IMR-90 (cell line): ENCODE data around the gene WDR1. TPM values are rescaled to one million over a fixed set of nuclear protein-coding genes. Genes with fewer than 3 reads are reported as not detected.

Experiments
- ATAC-seq: fragments of 200-7000 bp; cut with Tn5 transposase; 2 replicates; pipeline ENCODE4 v1.9.1; 2020; ENCODE audit warnings: low read depth, mild to moderate bottlenecking, moderate library complexity
- BruUV-seq: library from RNA; stranded (reverse); fragments of 400-500 nt; replicated peaks from 2 replicates; lab custom pipeline; 2021; lab: Mats Ljungman, UMichigan
- CTCF ChIA-PET: fragments of 300-600 bp; formaldehyde crosslinking; extraction: SDS; loops from one replicate; lab custom pipeline; 2021; ENCODE audit warnings: antibody characterized with exemption; lab: Yijun Ruan, JAX
- POLR2A ChIA-PET: fragments of 300-600 bp; sonication (Branson Sonifier 250); formaldehyde crosslinking; loops from one replicate; lab custom pipeline; 2022; ENCODE audit warnings: antibody characterized with exemption; ENCODE audit not compliant: unreplicated experiment; lab: Charles Lee
- DNase-seq: peaks from one replicate; pipeline ENCODE4 v3.0.0; 2013
- H2AFZ ChIP-seq: replicated peaks from 2 replicates; pipeline ENCODE3; 2013; ENCODE audit warnings: low read length, mild to moderate bottlenecking; ENCODE audit not compliant: poor library complexity
- H2AK5ac ChIP-seq: 2 replicates; pipeline ENCODE4 v1.6.1; 2013; ENCODE audit warnings: low read depth, low read length, inconsistent platforms
- H2AK9ac ChIP-seq: replicated peaks from 2 replicates; pipeline ENCODE3; 2013; ENCODE audit warnings: mild to moderate bottlenecking, low read depth, low read length, moderate library complexity; ENCODE audit not compliant: poor library complexity
- H2BK120ac ChIP-seq: 2 replicates; pipeline ENCODE4 v1.6.1; 2013; ENCODE audit warnings: low read depth, low read length, inconsistent platforms
- H2BK15ac ChIP-seq: 3 replicates; pipeline ENCODE4 v1.6.1; 2013; ENCODE audit warnings: low read depth, low read length, inconsistent platforms
- H2BK20ac ChIP-seq: 2 replicates; pipeline ENCODE4 v1.6.1; 2013; ENCODE audit warnings: low read depth, mild to moderate bottlenecking, inconsistent platforms, low read length, moderate library complexity
- H2BK5ac ChIP-seq: 2 replicates; pipeline ENCODE4 v1.6.1; 2013; ENCODE audit warnings: mild to moderate bottlenecking, low read depth, low read length, inconsistent platforms; ENCODE audit not compliant: poor library complexity, severe bottlenecking
- H3K14ac ChIP-seq: replicated peaks from 2 replicates; pipeline ENCODE4 v1.6.1; 2013; ENCODE audit warnings: low read depth, low read length, inconsistent platforms
- H3K18ac ChIP-seq: 2 replicates; pipeline ENCODE4 v1.6.1; 2013; ENCODE audit warnings: low read depth, low read length, control low read depth
- H3K23ac ChIP-seq: 2 replicates; pipeline ENCODE4 v1.6.1; 2013; ENCODE audit warnings: low read depth, low read length, inconsistent platforms
- H3K27ac ChIP-seq: 2 replicates; pipeline ENCODE4 v1.5.1; 2013; ENCODE audit warnings: mild to moderate bottlenecking, control low read depth, low read length; ENCODE audit not compliant: insufficient read depth
- H3K27me3 ChIP-seq: 2 replicates; pipeline ENCODE4 v1.6.1; 2013; ENCODE audit warnings: low read length; ENCODE audit not compliant: control insufficient read depth, insufficient read depth
- H3K36me3 ChIP-seq: 2 replicates; pipeline ENCODE4 v1.6.1; 2013; ENCODE audit warnings: low read length, mixed read lengths; ENCODE audit not compliant: control insufficient read depth, insufficient read depth
- H3K4ac ChIP-seq: 2 replicates; pipeline ENCODE4 v1.6.1; 2013; ENCODE audit warnings: low read depth, low read length, inconsistent platforms
- H3K4me1 ChIP-seq: 2 replicates; pipeline ENCODE4 v1.6.1; 2013; ENCODE audit warnings: low read length, mixed read lengths; ENCODE audit not compliant: control insufficient read depth, insufficient read depth
- H3K4me2 ChIP-seq: 2 replicates; pipeline ENCODE4 v1.6.1; 2013; ENCODE audit warnings: low read depth, mild to moderate bottlenecking, control low read depth, low read length, moderate library complexity
- H3K4me3 ChIP-seq: 2 replicates; pipeline ENCODE4 v1.5.1; 2013; ENCODE audit warnings: low read depth, mild to moderate bottlenecking, control low read depth, low read length, moderate library complexity; ENCODE audit not compliant: insufficient read depth
- H3K56ac ChIP-seq: 2 replicates; pipeline ENCODE4 v1.6.1; 2013; ENCODE audit warnings: low read length, inconsistent platforms; ENCODE audit not compliant: insufficient read depth; ENCODE audit errors: extremely low read depth
- H3K79me1 ChIP-seq, 2 experiments: 2 replicates each; pipeline ENCODE4 v1.6.1; 2013; ENCODE audit warnings: low read length in 2 of 2, inconsistent platforms in 1 of 2, low read depth in 1 of 2
- H3K9ac ChIP-seq: 2 replicates; pipeline ENCODE4 v1.6.1; 2013; ENCODE audit warnings: low read depth, low read length, control low read depth
- H3K9me1 ChIP-seq: 2 replicates; pipeline ENCODE4 v1.6.1; 2013; ENCODE audit warnings: low read length, inconsistent platforms; ENCODE audit not compliant: insufficient read depth
- H3K9me3 ChIP-seq: 2 replicates; pipeline ENCODE4 v1.6.1; 2013; ENCODE audit warnings: low read length; ENCODE audit not compliant: control insufficient read depth, insufficient read depth
- H4K20me1 ChIP-seq: 2 replicates; pipeline ENCODE4 v1.6.1; 2013; ENCODE audit warnings: low read length, inconsistent platforms; ENCODE audit not compliant: insufficient read depth
- H4K5ac ChIP-seq: 2 replicates; pipeline ENCODE4 v1.6.1; 2013; ENCODE audit warnings: mild to moderate bottlenecking, low read depth, low read length, control low read depth
- H4K8ac ChIP-seq, 2 experiments: 2 replicates each; pipeline ENCODE4 v1.6.1; 2013; ENCODE audit warnings: low read depth in 2 of 2, low read length in 2 of 2, control low read depth in 1 of 2, inconsistent platforms in 1 of 2
- H4K91ac ChIP-seq: 2 replicates; pipeline ENCODE4 v1.6.1; 2013; ENCODE audit warnings: low read depth, low read length, inconsistent platforms; ENCODE audit not compliant: insufficient read depth
- BHLHE40 ChIP-seq: fragments of 150-350 bp; IDR thresholded peaks from 2 replicates; pipeline ENCODE4 v1.6.1; 2016; ENCODE audit warnings: mild to moderate bottlenecking, low read depth, low read length
- CEBPB ChIP-seq: IDR thresholded peaks from 2 replicates; pipeline ENCODE4 v1.6.1; 2012; ENCODE audit warnings: low read depth, low read length, improper control_type of control experiment
- CHD1 ChIP-seq: IDR thresholded peaks from 2 replicates; pipeline ENCODE4 v1.6.1; 2012; ENCODE audit warnings: low read depth, low read length, improper control_type of control experiment
- CTCF ChIP-seq: conservative IDR thresholded peaks from 2 replicates; pipeline ENCODE4 v1.5.1; 2012; ENCODE audit warnings: mild to moderate bottlenecking, low read depth, low read length, improper control_type of control experiment
- ELK1 ChIP-seq: fragments of 150-350 bp; IDR thresholded peaks from 2 replicates; pipeline ENCODE4 v1.6.1; 2016; ENCODE audit warnings: low read depth, mild to moderate bottlenecking, low read length, moderate library complexity, borderline replicate concordance
- FOS ChIP-seq: fragments of 150-350 bp; IDR thresholded peaks from 2 replicates; pipeline ENCODE4 v1.6.1; 2016; ENCODE audit warnings: low read depth, low read length
- MAZ ChIP-seq: IDR thresholded peaks from 2 replicates; pipeline ENCODE4 v1.6.1; 2012; ENCODE audit warnings: low read depth, mild to moderate bottlenecking, low read length, improper control_type of control experiment, moderate library complexity, borderline replicate concordance
- MXI1 ChIP-seq: IDR thresholded peaks from 2 replicates; pipeline ENCODE4 v1.6.1; 2012; ENCODE audit warnings: low read depth, mild to moderate bottlenecking, low read length, moderate library complexity, borderline replicate concordance
- NFE2L2 ChIP-seq: fragments of 150-350 bp; IDR thresholded peaks from 2 replicates; pipeline ENCODE4 v1.6.1; 2016; ENCODE audit warnings: low read depth, mild to moderate bottlenecking, low read length
- POLR2A ChIP-seq: IDR thresholded peaks from 2 replicates; pipeline ENCODE4 v1.6.1; 2012; ENCODE audit warnings: mild to moderate bottlenecking, low read depth, low read length
- RCOR1 ChIP-seq: IDR thresholded peaks from 2 replicates; pipeline ENCODE4 v1.6.1; 2012; ENCODE audit warnings: mild to moderate bottlenecking, low read length, improper control_type of control experiment; ENCODE audit not compliant: insufficient replicate concordance
- RFX5 ChIP-seq: IDR thresholded peaks from 2 replicates; pipeline ENCODE4 v1.8.0; 2012; ENCODE audit warnings: low read depth, mild to moderate bottlenecking, low read length, moderate library complexity
- SMC3 ChIP-seq: fragments of 150-350 bp; IDR thresholded peaks from 2 replicates; pipeline ENCODE4 v1.6.1; 2016; ENCODE audit warnings: low read depth, mild to moderate bottlenecking, antibody characterized with exemption, low read length, moderate library complexity
- USF2 ChIP-seq: fragments of 150-350 bp; IDR thresholded peaks from 2 replicates; pipeline ENCODE4 v1.6.1; 2017; ENCODE audit warnings: mild to moderate bottlenecking, antibody characterized with exemption, low read length, low read depth
- WGBS, 2 experiments: methylation state at CpG; one replicate each; pipeline versions ENCODE4 v1.1.5 to v1.1.7; 2013; ENCODE audit warnings: missing lambda C conversion rate in 2 of 2; ENCODE audit not compliant: insufficient read length in 1 of 2; ENCODE audit errors: extremely low coverage in 2 of 2; 5-methylcytosine and 5-hydroxymethylcytosine counted together
- dilution Hi-C: fragments of 300-500 bp; cut with HindIII; formaldehyde crosslinking; loops from one replicate; pipeline ENCODE4 v1.14.3; 2018; ENCODE audit warnings: low sequenced_read_pairs; ENCODE audit not compliant: unreplicated experiment
- in situ Hi-C: fragments of 300-500 bp; cut with MboI; formaldehyde crosslinking; loops from 3 replicates; pipeline ENCODE4 v1.14.3; 2019; ENCODE audit warnings: low sequenced_read_pairs, inconsistent platforms, mixed read lengths
- intact Hi-C: fragments of 100-400 bp; cut with micrococcal nuclease; formaldehyde crosslinking; loops from 2 replicates; pipeline ENCODE4 v1.10.0; 2022
- polyA plus RNA-seq, 3 experiments: library from polyadenylated mRNA; depleted of rRNA; stranded (reverse); fragments of >200 nt; gene quantifications; 2 replicates each; pipeline ENCODE4 v1.2.3, GENCODE V29; 2012; ENCODE audit warnings: low replicate concordance in 1 of 3
- total RNA-seq: library from RNA; depleted of rRNA; stranded (reverse); fragments of >200 nt; gene quantifications from 2 replicates; pipeline ENCODE4 v1.2.3, GENCODE V29; 2012

WDR1 gene
- total and polyA plus RNA-seq, 2 of the 4 experiments (the other 2 are of a cell fraction): 725 to 992 TPM

GRCh38 chr4:10105920-10106319 lies 10.7 kb downstream of the WDR1 start (continued):
- no peak for TF ChIP-seq CTCF

GRCh38 chr4:10105421-10105820 lies 11.2 kb downstream of the WDR1 start:
- in situ Hi-C loops: no loop called here
- Histone ChIP-seq H3K9ac (peak overlapping the region; percentile 2; the same call in 1 of the 2 replicates), H3K4me1 (peaks cover 68% of the 10 kb centered on the region), H3K27me3 (no peaks in the 10 kb centered on the region), H2BK5ac (peak overlapping the region; percentile 99), H3K79me1 (peaks cover 0 to 62% of the 10 kb centered on the region in 2 experiments; a peak in 2 of 4 replicates), H3K14ac (peak overlapping the region; percentile 100), H3K18ac (peak overlapping the region; percentile 81; the same call in 1 of the 2 replicates), H3K4ac (peak overlapping the region; percentile 100), H2BK20ac (peak overlapping the region; percentile 84), H2BK15ac (peak overlapping the region; percentile 98), H2AFZ (no peak overlapping the region), H3K27ac (peak overlapping the region; percentile 94), H3K23ac (peak overlapping the region; percentile 99; the same call in 1 of the 2 replicates), H4K8ac (peak overlapping the region; percentile 78 to 99), H4K91ac (peak overlapping the region; percentile 99), H4K20me1 (peaks cover 96% of the 10 kb centered on the region), H2AK9ac (peak overlapping the region; percentile 31), H3K56ac (0 out of 2 replicates have a peak overlapping the region, but pooled peaks have one; percentile 27), H2BK120ac (peak overlapping the region; percentile 97), H3K4me3 (no peak overlapping the region), H3K9me1 (peaks cover 70% of the 10 kb centered on the region), H2AK5ac (peak overlapping the region; percentile 87), H3K9me3 (no peaks in the 10 kb centered on the region), H4K5ac (peak overlapping the region; percentile 75; the same call in 1 of the 2 replicates), H3K4me2 (peak overlapping the region; percentile 64), H3K36me3 (peaks cover 74% of the 10 kb centered on the region)
- CTCF ChIA-PET: no interaction called here
- POLR2A ChIA-PET: no interaction called here
- BruUV-seq: TSS peak; percentile 3
- DNase-seq (no peak), ATAC-seq (no peak)
- WGBS, 2 experiments: no CpG with 5 or more reads among the region's 4 CpGs
- intact Hi-C loops: no loop called here
- dilution Hi-C loops: no loop called here
- TF ChIP-seq ELK1 (no peak), RFX5 (no peak), MXI1 (no peak), NFE2L2 (no peak), CEBPB (no peak), CHD1 (no peak), FOS (no peak), USF2 (no peak), POLR2A (no peak), RCOR1 (no peak), MAZ (no peak), SMC3 (no peak), BHLHE40 (no peak)
